HG03378 (cell line): ENCODE data around the gene HMX1.

Source experiments
- ATAC-seq: cut with Tn5 transposase; IDR thresholded peaks from one replicate; pipeline ENCODE4 v1.9.1; 2021; ENCODE audit warnings: mild to moderate bottlenecking, moderate library complexity; ENCODE audit not compliant: unreplicated experiment

HMX1 gene

DNA sequence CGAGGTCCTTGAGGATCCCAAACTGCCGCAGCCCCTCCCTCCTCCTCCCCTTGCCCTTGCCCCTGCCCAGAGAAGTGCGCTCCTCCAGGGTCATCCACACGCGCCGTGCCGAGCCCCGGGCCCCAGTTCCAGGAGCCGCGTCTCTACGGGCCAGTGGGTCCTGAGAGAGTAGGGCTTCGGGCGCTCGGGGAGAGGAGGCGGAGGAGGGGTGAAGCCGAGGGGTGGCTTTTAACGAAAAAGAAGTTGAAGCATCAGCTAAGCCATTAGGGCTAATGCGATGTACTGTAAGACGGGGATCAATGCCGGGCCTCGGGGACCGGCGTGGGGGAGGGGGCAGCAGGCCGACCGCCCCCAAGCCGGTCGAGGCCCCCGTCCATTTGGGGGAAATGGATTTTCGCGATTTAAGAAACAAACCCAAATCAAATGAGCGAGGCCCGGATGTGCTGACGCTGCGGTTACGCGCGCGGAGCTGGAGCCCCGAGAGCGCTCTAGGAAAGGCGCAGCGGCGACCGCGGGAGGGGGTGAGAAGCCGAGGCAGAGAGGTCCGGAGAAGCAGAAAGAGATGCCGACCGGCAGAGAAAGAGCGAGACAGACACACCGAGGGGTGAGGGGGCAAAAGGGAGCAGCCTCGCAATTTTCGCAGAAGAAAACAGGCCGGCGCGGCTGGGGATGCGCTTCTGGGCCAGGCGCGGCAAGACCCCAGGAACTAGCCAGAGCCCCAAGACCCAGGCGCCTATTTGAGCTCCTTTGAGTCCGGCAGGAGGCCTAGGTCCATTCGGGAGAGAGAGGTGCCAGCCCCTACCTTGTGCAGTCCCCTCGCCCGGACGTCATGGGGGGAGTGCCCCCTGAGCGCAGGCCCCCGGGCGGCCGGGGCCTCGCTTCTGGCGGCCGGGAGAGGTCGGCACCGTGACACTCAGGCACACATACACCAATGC lies 13.6 kb downstream of the HMX1 start:
- ATAC-seq: no peak

DNA sequence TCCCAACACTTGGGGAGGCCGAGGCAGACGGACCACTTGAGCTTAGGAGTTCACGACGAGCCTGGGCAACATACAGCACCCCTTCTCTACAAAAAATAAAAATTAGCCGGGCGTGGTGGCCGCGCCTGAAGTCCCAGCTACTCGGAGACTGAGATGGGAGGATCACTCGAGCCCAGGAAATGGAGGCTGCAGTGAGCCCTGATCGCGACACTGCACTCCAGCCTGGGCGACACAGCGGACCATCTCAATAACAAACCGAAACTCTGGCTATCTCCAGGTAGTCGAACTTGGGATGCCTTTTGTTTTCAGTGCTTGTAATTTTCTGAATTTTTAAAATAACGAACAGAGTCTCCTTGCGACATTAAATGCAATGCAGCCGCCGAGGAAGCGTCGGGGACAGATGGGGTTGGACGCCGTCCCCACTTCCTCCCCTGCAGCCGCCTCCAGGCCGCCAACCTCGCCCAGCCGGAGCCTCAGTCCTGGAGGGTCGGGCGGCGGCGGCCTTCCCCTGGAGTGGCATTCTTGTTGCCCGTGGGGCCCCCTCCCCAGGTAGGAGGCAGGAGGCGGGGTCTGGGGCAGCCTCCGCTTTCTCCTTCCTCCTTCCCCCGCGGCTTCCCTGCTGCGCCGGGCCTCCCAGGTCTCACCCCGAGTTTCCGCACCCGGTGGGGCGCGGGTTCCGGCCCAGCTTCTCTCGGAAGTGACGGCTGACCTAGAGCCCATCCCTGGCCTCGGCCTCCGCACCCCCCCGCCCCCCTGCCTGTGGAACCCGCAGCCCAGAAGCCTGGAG lies 14.6 kb downstream of the HMX1 start:
- no peak for ATAC-seq

DNA sequence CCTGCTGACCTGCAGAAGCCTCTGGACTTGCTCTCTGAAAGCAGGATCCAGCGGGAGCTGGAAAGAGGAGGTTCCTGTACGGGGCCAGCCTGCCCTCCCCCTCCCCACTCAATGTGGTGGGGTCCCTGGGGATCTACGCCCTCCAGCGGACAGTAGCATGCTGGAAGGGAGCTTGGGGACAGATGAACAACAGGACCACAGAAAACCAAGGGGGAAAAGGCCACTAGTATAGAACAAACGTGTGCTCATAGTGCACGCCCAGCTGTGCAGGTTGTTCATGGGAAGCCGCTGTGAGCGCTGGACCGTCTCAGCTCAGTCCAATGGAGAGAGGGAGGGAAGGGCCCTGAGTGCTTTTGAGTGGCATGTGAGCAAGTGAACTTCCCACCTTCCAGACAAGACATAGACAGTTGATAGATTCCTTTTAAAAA lies 15.8 kb downstream of the HMX1 start:
- ATAC-seq: no peak

DNA sequence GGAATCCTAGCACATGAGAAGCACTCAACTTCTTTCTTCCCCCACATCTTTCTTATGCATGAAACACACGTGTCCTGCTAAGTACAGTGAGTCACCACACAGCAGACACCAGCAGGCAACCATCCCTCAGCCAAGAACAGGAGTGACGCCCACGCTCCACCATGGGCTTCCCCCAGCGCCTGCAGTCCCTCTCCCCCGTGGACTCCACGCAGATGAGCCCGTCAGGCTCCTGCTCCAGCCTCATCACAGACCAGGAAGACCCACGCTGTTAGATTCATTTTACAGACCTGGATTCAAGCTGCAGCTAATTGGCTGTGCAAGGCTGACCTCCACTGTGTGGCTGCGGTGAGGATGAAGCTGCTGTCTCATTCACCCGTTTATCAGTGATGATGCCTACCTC lies 16.7 kb downstream of the HMX1 start:
- no peak for ATAC-seq

DNA sequence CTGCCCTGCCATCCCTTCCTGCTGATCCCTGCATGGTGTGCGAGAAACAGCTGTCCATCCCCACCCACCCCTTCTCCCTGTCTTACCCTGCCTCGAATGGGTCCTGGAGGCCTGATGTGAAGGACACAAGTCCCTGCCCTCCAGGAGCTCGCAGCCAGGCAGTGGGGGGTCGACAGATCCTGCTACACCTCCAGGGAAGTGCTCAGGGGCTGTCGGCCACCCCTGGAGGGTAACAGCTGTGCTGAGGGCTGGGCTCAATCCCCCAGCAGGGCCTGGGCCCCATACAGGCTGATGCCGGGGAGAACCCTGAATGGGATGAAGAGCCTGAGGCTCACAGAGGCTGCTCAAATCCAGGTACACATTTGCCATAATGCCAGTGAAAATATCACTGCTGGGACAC lies 17.6 kb downstream of the HMX1 start:
- no peak for ATAC-seq

DNA sequence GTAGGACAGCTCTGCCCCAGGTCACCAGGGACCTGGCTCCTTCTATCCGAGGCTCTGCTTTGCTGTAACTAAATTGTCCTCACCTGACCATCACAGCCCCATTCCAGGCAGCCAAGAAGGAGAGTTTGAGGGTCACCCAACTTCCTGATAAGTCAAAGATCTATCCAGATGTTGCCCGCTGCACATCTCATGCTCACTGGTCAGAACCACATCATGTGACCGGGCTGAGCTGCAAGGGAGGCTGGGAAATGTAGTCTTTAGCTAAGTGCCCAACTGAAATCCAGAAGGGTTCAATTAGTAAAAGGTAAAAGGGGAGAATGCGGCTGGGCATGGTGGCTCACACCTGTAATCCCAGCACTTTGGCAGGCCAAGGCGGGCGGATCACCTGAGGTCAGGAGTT lies 18.4 kb downstream of the HMX1 start:
- ATAC-seq: no peak

DNA sequence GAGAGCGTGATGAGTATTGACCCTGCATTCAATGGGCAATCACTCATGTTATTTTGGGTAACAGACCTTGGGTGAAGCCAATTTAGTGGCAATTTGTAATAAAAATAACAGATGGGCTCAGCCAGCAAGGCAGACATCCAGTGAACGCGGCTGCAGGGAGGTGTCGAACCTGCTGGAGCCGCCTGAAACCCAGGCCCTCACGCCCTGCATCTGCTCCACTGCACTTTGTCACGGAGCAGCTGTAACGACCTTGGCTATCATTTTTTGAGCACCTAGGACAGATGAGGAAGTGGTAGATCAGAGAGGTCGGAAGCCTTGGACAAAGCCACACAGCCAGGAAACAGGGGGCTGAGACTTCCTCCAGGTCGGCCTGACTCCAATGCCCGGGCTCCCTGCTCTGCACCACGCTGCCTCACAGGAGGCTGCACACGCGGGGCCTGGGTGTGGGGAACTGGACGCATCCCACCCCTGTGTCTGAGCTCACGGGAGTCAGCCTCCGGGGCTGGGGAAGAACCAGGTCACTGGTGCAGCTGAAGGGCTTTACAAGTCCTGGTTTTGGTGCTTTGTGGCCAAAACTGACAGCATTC lies 19.4 kb downstream of the HMX1 start:
- no peak for ATAC-seq

DNA sequence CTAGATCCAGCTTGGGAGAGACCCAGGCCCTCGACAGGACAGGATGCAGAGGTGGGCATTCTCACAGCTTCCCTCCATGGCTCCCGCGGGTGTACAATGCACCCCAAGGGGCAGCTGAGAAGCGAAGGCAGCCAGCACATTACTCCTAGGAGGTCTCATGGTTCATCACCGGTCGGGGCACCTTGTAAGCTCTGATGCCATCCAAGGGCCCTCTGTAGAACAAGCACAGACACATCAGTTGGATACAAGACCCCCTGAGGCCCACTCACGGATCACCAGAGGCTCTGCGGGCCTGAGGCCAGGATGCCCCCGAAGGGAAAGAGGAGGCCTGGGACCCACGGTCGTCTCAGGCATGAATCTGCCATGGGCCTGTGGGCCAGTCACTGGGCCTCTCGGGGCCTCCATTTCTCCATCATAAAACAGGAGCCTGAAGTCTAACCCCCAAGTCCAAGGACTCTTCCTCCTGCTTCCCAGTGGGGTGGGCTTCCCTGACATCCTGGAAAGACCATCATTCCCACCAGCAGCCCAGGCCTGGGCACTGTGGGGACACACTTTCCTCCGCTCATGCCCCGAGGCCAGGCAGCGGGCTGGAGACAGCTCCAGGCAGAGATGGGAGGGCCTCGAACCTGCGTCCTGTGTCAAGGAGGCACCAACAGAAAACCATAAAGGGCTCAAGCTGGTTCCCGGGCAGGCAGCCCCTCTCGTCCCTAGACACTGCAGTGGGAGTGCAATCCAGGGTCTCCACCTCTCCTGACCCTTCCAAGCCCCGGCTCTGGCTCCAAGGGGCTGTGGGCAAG lies 20.1 kb downstream of the HMX1 start:
- no peak for ATAC-seq

DNA sequence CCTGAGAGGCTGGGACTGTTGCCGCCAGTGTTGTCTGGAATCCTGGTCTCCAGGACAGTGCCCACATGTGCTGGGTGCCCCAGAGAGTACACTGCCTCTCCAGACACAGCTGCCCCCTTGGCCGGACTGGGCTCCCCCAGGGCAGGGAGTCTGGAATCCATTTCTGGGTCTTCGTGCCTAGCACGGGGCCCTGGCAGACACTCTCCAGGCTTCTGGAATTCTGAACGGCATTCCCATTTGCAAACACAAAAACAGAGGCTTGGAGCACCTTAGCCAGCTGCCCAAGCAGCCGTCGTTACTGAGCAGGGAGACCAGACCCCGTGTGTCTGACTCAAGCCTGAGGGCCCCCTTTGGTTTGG lies 20.8 kb downstream of the HMX1 start:
- ATAC-seq: no peak

DNA sequence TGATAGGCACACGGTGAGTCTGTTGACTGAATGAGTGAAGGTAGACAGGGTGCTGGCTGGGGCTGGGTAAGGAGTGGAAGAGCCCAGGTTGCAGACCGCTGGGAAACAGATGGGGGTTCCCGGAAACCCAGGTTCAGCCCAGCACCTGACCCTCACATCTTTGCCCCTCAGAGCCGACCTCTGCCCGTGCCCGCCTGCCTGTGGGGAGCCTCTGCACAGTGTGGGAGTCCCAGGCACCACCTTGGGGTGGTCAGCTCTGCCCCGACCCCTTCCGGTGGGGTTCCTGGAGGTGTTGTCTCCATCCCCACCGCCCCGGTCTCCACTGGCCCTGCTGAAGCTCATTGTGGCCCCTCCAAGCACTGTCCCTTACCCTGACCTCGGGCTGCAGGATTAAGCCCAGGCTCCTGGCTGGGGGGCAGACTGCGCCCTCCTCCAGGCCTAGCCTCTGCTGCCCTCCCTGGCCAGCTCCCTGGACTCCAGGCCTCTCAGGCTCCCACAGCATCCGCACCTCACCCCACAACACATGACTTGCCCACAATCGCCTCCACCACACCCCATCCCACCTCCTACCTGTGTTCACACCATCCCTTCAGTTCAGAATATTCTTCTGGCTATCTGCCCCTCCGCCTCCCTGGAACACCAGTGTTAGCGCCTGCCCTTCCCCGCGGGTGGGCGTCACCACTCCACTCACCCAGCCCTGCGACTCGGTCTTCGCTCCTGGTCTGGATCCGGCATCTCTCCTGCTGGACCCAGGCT lies 21.4 kb downstream of the HMX1 start:
- no peak for ATAC-seq

DNA sequence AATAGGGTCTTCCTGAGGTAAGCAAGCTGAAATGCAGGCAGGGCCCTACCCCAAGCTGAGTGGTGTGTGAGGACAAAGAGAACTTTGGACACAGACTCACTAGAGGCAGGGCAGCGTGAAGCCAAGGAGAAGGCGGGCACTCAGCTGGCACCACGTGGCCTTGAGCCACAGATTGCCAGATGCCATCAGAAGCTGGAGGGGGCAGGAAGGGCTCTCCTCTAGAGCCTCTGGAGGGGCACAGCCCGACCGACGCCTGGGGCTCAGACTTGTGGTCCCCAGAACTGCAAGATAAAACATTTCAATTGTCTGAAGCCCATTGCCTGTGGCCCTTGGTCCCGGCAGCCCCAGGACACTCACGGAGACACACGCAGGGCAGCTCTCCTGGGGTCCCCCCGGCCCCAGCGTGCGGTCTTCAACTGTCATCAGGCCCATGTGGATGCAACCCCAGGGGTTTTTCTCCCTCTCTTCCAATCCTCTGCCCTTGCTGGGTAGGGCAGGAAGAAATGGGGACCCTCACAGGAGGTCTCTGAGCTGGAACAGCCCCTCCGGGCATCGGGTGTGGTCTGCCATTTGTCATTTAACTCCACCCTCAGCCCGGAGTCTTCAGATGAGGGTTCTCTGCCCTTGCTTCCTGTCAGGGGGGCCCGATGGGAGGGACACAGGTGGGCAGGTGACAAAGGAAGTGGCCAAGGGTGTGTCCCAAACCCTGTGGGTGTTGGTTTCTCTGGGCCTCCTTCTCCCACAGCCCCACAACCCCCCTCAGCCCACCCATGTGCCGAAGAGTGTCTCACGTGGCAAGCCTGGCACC lies 22.2 kb downstream of the HMX1 start:
- no peak for ATAC-seq

DNA sequence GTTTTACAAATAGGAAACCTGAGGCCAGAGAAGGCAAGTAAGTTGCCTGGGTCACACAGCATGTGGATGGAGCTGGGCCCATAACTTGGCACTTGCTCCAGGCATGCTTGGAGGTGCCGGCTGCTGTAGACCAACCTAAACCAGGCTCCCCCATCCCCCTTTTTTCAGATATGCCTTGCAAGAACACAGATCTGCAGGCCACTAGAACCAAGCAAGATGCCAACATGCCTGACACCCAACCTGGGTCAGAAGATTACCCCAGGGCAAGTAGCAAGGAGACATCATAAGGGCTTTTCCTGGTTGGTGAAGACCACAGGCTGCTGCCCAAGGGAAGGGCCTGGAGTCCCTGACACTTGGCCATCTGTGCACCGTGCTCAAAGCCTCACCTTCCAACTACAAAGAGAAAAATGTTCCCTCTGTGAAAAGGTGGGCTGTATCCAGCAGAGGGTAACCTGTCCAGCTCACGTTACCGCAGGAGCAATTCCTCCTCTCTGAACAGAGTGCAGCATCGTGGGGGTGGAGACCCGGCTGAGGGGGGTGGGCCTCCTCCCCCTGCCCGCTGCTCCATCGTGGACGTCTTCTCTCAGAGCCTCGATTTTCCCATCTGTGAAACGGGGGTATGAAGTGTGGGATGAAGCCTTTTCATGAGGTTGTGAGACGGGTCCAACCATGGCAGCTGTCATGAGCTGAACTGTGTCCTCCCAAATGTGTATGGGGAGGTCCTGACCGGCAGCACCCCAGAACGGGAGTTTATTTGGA lies 23.0 kb downstream of the HMX1 start:
- ATAC-seq: no peak

DNA sequence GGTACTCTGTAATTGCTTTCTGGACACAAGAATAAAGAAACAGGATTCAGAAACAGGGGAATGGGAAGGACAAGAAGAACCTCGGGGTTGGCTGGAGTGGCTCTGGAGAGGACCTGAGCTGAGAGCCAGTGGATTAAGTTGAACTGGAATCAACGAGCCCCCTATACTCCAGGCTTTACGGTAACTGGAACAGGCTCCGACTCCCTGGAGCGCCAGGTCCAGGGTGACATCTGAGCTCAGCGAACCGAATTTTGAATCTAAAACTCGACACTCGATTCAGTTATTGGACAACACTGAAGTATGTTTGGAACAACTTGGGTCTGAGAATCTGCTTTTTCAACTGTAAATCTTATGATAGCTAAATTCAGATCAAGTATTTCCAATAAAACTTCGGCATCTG lies 23.9 kb downstream of the HMX1 start:
- ATAC-seq: no peak

DNA sequence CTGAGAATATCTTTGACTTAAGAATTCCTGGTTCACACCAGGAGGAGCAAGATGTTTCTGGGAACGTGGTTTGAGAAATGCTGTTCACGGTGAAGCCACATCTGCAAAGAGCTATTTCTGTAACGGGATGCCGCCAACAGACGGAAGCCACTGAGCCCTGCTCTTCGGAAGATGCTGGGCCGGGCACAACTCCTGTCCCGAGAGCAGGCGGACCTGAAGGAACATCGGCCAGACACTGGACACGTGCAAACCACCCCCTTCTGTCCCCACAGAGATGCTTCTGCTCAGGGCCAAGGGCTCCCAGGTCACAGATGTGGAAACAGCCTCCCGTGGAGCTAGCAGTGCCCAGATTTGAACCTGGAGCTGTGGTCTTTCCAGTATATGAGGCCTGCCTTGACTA lies 24.3 kb downstream of the HMX1 start:
- ATAC-seq: no peak

DNA sequence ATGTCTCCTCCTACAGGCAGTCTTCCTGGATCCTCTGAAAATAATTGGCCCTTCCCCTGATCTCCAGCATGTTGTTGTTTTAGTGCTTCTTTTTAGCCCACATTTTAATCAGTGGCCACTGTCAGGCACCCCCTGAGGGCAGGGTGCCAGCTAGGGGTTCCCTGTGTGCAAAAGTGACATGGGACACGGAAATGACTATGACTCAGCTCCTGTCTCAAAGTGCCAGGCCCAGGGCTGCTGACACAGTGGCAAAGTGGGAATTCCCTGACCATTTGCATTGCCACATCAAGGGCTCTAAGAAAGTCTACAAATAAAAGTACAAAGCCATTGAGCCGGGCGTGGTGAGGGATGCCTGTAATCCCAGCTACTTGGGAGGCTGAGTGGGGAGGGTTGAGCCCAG lies 24.8 kb downstream of the HMX1 start:
- ATAC-seq: no peak

DNA sequence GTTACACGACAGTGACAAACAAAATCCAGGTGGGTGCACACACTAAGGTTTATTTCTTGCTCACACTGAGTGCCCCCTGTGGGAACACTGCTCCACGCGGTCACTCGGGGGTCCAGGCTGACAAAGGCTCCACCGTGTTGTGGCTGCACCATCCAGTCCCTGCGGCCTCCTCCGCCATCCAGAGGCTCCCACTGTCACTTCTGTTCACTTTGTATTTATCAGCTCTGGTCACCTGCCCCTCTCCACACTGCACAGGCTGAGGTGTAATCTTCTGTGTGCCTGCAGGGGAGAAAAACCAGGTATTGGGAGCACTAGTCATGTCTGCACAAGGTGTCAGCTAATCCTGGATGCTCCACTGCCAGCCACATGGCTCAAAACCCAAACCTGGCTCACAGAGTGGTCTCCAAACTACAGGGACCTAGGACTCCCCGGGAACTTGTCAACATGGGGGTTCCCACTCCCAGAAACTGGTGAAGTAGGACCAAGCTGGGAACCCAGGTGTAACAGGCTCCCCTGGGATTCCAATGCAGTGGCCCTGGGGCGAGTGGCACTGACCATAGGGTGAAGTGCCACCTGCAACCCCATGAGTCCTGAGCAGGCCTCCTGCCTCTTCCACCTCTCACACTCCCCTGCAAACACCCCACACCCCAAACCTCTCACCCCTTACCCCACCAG lies 25.5 kb downstream of the HMX1 start:
- no peak for ATAC-seq

DNA sequence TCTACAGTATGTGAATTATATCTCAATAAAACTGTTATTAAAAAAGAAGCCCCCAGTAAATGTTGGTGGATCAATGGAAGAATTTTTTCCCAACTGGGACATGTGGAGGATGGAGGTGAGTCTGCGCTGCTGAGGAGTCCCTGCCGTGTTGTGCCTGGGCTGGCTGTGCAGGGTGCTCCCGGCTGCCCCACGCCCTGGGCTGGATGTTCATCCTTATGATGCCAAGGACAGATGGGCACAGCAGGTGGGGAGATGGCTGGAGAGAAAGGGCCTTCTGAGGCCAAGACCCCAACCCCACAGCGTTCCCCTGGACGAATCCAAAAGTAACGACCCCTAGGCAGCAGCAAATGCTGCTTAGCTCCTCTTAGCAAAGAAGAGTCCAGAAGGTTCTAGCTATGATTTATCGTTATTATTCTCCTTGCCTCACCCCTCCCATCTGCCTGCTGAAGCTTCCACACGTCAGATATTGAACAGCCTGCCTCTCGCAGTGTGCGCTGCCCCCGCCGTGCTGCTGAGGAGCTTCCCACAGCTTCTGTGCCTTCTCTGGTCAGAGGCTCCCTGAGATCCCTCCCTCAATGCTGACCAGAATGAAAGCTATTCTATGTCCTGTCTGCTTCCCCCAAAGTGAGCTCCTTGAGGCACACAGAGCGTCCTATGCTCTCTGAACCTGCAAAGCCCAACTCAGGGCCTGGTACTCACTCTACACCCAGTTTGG lies 26.5 kb downstream of the HMX1 start:
- no peak for ATAC-seq

DNA sequence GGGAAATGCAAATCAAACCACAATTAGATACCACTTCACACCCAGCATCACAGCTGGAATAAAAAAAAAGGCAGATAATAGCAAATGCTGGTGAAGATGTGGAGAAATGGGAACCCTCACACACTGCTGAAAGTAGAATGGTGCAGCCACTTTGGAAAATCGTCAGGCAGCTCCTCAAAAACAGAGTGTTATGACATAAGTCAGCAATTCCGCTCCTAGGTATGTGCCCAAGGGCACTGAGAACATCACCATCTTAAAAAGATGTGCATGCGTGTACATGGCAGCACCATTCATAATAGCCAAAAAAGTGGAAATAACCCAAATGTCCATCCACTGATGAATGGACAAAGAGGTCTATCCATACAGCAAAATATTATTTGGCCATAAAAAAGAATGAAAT lies 28.0 kb downstream of the HMX1 start:
- no peak for ATAC-seq
